HEK293 (cell line): Measurements from ENCODE around the gene MYRIP.

Experiments
- CTCF ChIA-PET: fragments of 350-600 bp; formaldehyde crosslinking; extraction: SDS; loops from one replicate; lab custom pipeline; 2021; ENCODE audit warnings: antibody characterized with exemption; lab: Yijun Ruan, JAX
- POLR2A ChIA-PET: fragments of 300-600 bp; formaldehyde crosslinking; extraction: SDS; loops from one replicate; lab custom pipeline; 2020; ENCODE audit warnings: antibody characterized with exemption, inconsistent platforms; lab: Yijun Ruan, JAX
- H3K27ac ChIP-seq: fragments of 200-500 bp; sonication (Bioruptor generic); 2 replicates; pipeline ENCODE4 v1.5.1; 2014; ENCODE audit warnings: low read depth, low read length, control low read depth, inconsistent platforms; ENCODE audit errors: extremely low read depth
- H3K36me3 ChIP-seq, 2 experiments: fragments of 200-500 bp in 1 of 2; sonication (Bioruptor generic) in 1 of 2; 1 replicate in 1 of 2; 2 replicates in 1 of 2; pipeline ENCODE4 v1.5.1; 2014 to 2017; ENCODE audit warnings: inconsistent platforms in 2 of 2, low read length in 2 of 2; ENCODE audit not compliant: control insufficient read depth in 2 of 2, insufficient read depth in 1 of 2
- H3K4me1 ChIP-seq: fragments of 200-500 bp; sonication (Bioruptor generic); 2 replicates; pipeline ENCODE4 v1.5.1; 2014; ENCODE audit warnings: mild to moderate bottlenecking, low read length, inconsistent platforms; ENCODE audit not compliant: control insufficient read depth, insufficient read depth
- H3K4me3 ChIP-seq: 2 replicates; pipeline ENCODE4 v1.5.1; 2011; ENCODE audit warnings: low read depth, mild to moderate bottlenecking, control low read depth, low read length, moderate library complexity
- H3K9me3 ChIP-seq: fragments of 200-500 bp; sonication (Bioruptor generic); 2 replicates; pipeline ENCODE4 v1.5.1; 2014; ENCODE audit warnings: low read depth, low read length, inconsistent platforms; ENCODE audit not compliant: control insufficient read depth, insufficient read depth
- GFI1B ChIP-seq: fragments of 450-650 bp; formaldehyde crosslinking; IDR thresholded peaks from 2 replicates; pipeline ENCODE4 v1.5.1; 2016; ENCODE audit warnings: missing biosample characterization, missing genetic modification characterization
- SCRT2 ChIP-seq: fragments of 450-650 bp; formaldehyde crosslinking; IDR thresholded peaks from 2 replicates; pipeline ENCODE4 v1.5.1; 2016; ENCODE audit warnings: missing biosample characterization, missing genetic modification characterization
- ZBTB10 ChIP-seq: fragments of 450-650 bp; formaldehyde crosslinking; IDR thresholded peaks from 2 replicates; pipeline ENCODE4 v1.5.1; 2016; ENCODE audit warnings: missing biosample characterization, missing genetic modification characterization
- ZNF114 ChIP-seq: fragments of 450-650 bp; formaldehyde crosslinking; IDR thresholded peaks from 2 replicates; pipeline ENCODE4 v1.5.0; 2017; ENCODE audit warnings: missing biosample characterization, missing genetic modification characterization
- ZNF24 ChIP-seq: fragments of 450-650 bp; formaldehyde crosslinking; IDR thresholded peaks from 2 replicates; pipeline ENCODE4 v1.5.1; 2016; ENCODE audit warnings: missing biosample characterization, missing genetic modification characterization
- ZNF248 ChIP-seq: fragments of 450-650 bp; formaldehyde crosslinking; IDR thresholded peaks from 2 replicates; pipeline ENCODE4 v1.5.1; 2017; ENCODE audit warnings: missing biosample characterization, missing genetic modification characterization
- ZNF280D ChIP-seq: fragments of 450-650 bp; formaldehyde crosslinking; IDR thresholded peaks from 2 replicates; pipeline ENCODE4 v1.5.1; 2016; ENCODE audit warnings: missing biosample characterization, missing genetic modification characterization
- ZNF366 ChIP-seq: fragments of 450-650 bp; formaldehyde crosslinking; conservative IDR thresholded peaks from 2 replicates; pipeline ENCODE4 v1.5.1; 2016; ENCODE audit warnings: missing biosample characterization, missing genetic modification characterization
- ZNF514 ChIP-seq: fragments of 450-650 bp; formaldehyde crosslinking; IDR thresholded peaks from 2 replicates; pipeline ENCODE4 v1.5.1; 2016; ENCODE audit warnings: missing biosample characterization, missing genetic modification characterization
- ZNF529 ChIP-seq: fragments of 450-650 bp; formaldehyde crosslinking; IDR thresholded peaks from 2 replicates; pipeline ENCODE4 v1.5.1; 2017; ENCODE audit warnings: missing genetic modification characterization, missing biosample characterization; ENCODE audit not compliant: insufficient replicate concordance
- ZNF639 ChIP-seq: fragments of 450-650 bp; formaldehyde crosslinking; IDR thresholded peaks from 2 replicates; pipeline ENCODE4 v1.5.1; 2016; ENCODE audit warnings: missing biosample characterization, missing genetic modification characterization
- ZNF660 ChIP-seq: fragments of 450-650 bp; IDR thresholded peaks from 2 replicates; pipeline ENCODE4 v1.5.1; 2018; ENCODE audit warnings: missing biosample characterization, mild to moderate bottlenecking, missing genetic modification characterization
- ZNF670 ChIP-seq: fragments of 450-650 bp; formaldehyde crosslinking; IDR thresholded peaks from 2 replicates; pipeline ENCODE4 v1.5.1; 2016; ENCODE audit warnings: missing biosample characterization, missing genetic modification characterization, low read depth
- ZNF76 ChIP-seq: fragments of 450-650 bp; formaldehyde crosslinking; IDR thresholded peaks from 2 replicates; pipeline ENCODE4; 2016; ENCODE audit warnings: low read depth, missing biosample characterization, missing genetic modification characterization, borderline replicate concordance
- ZNF837 ChIP-seq: fragments of 450-650 bp; formaldehyde crosslinking; IDR thresholded peaks from 2 replicates; pipeline ENCODE4 v1.5.1; 2016; ENCODE audit warnings: missing biosample characterization, missing genetic modification characterization
- ZSCAN4 ChIP-seq: fragments of 450-650 bp; formaldehyde crosslinking; IDR thresholded peaks from 2 replicates; pipeline ENCODE4 v1.5.1; 2017; ENCODE audit warnings: missing biosample characterization, missing genetic modification characterization
- TF ChIP-seq, protein P1 (sequence below): fragments of 450-650 bp; formaldehyde crosslinking; IDR thresholded peaks from 2 replicates; pipeline ENCODE4 v1.5.1; 2016; ENCODE audit warnings: missing biosample characterization, missing genetic modification characterization

MYRIP gene

DNA sequence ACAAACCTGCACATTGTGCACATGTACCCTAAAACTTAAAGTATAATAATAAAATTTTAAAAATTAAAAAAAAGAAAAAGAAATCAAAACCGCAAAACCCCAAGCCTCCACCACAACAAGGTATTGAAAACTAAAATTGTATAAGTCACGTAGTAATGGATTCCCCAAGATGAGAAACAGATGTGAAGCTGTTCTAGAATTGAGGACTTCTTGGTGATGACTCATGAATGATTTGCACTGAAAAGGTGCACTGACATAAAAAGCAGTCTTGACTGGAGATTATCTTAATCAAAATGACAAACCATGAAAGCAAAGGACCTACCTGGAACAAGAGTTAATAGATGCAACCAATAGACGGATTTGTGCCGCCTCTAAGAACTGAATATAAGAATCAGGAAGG, 225.8 kb downstream of the MYRIP start (continued):
- no peak for TF ChIP-seq ZBTB10

GRCh38 chr3:40037582-40037981, 228.2 kb downstream of the MYRIP start:
- Histone ChIP-seq H3K4me3 (no peak overlapping the region), H3K36me3 (no peaks in the 10 kb centered on the region), H3K4me1 (no peaks in the 10 kb centered on the region), H3K9me3 (no peaks in the 10 kb centered on the region), H3K27ac (no peak overlapping the region)
- POLR2A ChIA-PET = no interaction called here
- CTCF ChIA-PET = no interaction called here
- TF ChIP-seq ZNF670 (tag by site-specific recombination) (no peak), GFI1B (no peak), ZNF366 (no peak), SCRT2 (no peak), ZNF114 (tag by site-specific recombination) (no peak), ZNF248 (tag by site-specific recombination) (no peak), ZSCAN4 (tag by site-specific recombination) (no peak), ZNF514 (no peak), ZNF529 (tag by site-specific recombination) (no peak), ZNF24 (tag by site-specific recombination) (no peak), ZNF76 (tag by site-specific recombination) (no peak), ZNF660 (no peak), ZNF837 (tag by site-specific recombination) (no peak), ZNF280D (tag by site-specific recombination) (no peak), ZNF639 (no peak)
- TF ChIP-seq, protein P1, sequence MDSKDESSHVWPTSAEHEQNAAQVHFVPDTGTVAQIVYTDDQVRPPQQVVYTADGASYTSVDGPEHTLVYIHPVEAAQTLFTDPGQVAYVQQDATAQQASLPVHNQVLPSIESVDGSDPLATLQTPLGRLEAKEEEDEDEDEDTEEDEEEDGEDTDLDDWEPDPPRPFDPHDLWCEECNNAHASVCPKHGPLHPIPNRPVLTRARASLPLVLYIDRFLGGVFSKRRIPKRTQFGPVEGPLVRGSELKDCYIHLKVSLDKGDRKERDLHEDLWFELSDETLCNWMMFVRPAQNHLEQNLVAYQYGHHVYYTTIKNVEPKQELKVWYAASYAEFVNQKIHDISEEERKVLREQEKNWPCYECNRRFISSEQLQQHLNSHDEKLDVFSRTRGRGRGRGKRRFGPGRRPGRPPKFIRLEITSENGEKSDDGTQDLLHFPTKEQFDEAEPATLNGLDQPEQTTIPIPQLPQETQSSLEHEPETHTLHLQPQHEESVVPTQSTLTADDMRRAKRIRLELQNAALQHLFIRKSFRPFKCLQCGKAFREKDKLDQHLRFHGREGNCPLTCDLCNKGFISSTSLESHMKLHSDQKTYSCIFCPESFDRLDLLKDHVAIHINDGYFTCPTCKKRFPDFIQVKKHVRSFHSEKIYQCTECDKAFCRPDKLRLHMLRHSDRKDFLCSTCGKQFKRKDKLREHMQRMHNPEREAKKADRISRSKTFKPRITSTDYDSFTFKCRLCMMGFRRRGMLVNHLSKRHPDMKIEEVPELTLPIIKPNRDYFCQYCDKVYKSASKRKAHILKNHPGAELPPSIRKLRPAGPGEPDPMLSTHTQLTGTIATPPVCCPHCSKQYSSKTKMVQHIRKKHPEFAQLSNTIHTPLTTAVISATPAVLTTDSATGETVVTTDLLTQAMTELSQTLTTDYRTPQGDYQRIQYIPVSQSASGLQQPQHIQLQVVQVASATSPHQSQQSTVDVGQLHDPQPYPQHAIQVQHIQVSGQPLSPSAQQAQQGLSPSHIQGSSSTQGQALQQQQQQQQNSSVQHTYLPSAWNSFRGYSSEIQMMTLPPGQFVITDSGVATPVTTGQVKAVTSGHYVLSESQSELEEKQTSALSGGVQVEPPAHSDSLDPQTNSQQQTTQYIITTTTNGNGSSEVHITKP (tag by site-specific recombination) = no peak
